HPDE6-E6E7 (cell line): ENCODE measurements around the gene LRRC8E.
"Not testable (repeated sequence)": the region's sequence is repeated elsewhere in the genome, so short reads cannot be mapped to it uniquely, and the experiment has no call there.

Experiments used
- DNase-seq: peaks from one replicate; pipeline ENCODE4 v3.0.0; 2011; ENCODE audit warnings: missing footprints; ENCODE audit errors: extremely low spot score

The LRRC8E gene

GRCh38 chr19:7908742-7909461, 20.6 kb downstream of the LRRC8E start:
- no peak for DNase-seq

- no peak for DNase-seq
These were observed 21.3 kb downstream of the LRRC8E start for GRCh38 chr19:7909471-7910067.

GRCh38 chr19:7910321-7911161, 22.2 kb downstream of the LRRC8E start:
- no peak for DNase-seq

DNA sequence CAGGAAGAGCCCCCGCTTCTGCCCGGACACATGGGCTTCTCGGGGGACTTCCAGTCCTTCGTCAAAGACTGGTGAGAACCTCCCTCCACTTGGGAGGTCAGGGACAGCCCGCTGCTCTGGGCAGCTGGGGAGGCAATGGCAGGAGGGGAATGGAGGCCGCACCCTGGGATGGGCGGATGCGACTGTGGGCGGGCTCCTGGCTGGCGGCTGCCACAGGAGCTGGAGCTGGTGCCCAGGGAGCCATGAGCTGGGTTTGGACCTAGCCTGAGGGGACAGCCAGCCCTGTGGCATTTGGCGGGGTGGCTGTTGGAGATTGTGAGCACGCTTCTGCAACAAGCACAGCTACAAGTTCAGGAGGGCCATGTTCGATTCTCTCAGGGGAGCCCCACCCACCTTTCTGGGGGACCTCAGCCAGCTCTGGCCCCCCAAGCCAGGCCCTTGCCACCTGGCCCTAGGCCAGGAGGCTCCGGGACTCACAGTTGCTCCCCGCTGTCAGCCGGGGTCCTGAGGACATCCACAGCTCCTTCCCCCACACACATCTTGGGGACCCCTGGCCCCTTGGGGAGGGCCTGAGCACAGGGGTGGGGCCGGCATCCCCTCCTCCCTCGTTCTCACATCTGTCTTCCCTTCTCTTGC, 23.3 kb downstream of the LRRC8E start:
- no peak for DNase-seq

DNA sequence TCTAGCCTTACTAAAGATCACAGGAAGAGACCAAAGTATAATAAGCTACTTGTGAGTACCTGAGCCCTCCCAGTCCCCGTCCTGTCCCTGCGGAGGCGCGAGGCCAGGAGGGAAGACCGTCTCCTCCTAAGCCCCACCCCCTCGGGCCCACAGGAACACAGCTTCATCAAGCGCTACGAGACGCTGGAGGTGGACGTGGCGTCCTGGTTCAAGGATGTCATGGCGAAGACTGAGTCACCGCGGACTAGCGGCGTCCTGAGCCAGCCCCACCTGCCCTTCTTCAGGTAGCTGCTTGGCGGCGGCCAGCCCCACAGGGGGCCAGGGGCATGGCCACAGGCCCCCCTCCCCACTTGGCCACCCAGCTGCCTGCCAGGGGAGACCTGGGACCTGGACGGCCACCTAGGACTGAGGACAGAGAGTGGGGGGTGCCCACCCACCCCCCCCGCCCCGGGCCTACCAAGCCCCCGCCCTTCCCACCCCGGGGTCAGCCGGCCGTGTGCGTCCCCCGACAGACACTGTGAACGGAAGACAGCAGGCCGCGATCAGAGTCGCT, 23.9 kb downstream of the LRRC8E start:
- no peak for DNase-seq

DNA sequence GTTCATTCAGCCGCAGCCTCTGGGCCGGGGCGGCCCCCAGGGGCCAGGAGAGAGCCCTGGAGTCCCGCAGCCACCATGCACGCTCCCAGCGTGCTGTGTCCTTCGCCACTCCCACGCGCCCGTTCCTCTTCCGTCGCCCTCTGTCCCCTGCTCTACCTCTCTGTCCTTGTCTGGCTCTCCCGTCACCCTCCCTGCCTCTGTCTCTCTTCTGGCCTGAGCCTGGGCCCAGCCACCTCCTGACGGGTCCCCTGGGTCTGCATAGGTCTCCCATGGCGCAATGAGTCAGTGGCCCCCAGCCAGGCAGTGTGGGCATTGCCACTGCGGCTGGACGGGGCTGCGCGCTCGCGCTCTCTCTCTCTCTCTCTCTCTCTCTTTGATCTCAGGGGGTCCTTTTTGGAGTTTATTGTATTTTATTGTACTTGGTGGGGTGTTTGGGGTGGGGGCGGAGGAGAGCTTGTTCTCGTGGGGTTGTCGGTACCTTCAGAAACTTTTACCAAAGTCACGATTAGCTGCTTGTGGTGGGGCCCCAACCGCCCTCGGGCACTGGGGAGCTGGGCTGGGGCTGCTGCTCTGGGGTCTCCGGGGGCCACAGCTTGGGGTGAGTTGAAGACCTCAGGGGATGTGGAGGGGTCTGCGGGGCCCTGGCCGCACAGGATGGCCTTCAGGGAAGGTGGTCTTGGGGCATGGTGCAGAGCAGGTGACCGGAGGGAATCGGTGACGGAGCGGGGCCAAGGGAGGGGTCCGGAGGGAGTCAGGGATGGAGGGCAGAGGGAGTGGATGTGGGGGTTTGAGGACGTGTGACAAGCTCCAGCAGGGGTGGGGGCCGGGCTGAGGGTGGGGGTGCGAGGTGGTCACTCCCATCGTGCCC, 24.6 kb downstream of the LRRC8E start:
- DNase-seq: no peak

- no peak for DNase-seq
These were observed 25.3 kb downstream of the LRRC8E start for GRCh38 chr19:7913652-7914051.

DNA sequence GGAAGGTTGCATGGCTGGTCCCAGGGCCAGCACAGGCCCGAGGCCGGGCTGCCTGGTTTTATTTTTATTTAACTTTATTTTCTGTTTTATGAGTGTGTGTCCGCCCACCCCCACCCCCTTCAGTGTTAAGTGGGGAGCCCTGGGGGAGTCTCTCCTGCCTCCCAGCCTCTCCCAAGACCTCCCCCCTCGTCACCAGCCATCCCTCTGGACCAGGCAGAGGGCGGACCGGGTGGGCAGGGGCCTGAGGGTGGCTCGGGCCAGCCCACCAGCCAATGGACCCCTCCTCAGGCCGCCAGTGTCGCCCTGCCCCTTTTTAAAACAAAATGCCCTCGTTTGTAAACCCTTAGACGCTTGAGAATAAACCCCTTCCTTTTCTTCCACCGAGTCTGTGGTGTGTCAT, 25.8 kb downstream of the LRRC8E start:
- DNase-seq: no peak

DNA sequence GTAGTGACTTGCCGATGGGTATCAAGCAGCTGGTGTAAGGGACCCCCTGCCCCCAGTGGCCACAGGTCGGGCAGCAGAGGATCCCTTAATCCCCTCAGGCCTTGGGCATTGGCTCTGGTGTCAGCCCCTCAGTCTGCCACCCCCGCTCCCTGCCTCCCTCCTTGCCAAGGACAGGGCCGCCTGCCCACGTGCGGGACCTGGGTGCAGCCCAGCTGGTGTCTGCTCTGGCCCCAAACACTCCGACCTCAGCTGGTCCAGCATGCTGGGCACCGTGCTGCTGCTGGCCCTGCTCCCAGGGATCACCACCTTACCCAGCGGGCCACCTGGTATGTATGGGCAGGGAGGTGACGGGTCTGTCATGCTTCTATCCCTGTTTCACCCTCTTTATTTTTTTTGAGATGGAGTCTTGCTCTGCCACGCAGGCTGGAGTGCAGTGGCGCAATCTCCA, 26.3 kb downstream of the LRRC8E start, which contains the start of gene TGFBR3L:
Gene TGFBR3L, plus strand, starts transcription at position 233 of the 448 bp plus-strand sequence.
- no peak for DNase-seq

- DNase-seq: no peak
These were observed 27.2 kb downstream of the LRRC8E start for GRCh38 chr19:7915250-7916102.

DNA sequence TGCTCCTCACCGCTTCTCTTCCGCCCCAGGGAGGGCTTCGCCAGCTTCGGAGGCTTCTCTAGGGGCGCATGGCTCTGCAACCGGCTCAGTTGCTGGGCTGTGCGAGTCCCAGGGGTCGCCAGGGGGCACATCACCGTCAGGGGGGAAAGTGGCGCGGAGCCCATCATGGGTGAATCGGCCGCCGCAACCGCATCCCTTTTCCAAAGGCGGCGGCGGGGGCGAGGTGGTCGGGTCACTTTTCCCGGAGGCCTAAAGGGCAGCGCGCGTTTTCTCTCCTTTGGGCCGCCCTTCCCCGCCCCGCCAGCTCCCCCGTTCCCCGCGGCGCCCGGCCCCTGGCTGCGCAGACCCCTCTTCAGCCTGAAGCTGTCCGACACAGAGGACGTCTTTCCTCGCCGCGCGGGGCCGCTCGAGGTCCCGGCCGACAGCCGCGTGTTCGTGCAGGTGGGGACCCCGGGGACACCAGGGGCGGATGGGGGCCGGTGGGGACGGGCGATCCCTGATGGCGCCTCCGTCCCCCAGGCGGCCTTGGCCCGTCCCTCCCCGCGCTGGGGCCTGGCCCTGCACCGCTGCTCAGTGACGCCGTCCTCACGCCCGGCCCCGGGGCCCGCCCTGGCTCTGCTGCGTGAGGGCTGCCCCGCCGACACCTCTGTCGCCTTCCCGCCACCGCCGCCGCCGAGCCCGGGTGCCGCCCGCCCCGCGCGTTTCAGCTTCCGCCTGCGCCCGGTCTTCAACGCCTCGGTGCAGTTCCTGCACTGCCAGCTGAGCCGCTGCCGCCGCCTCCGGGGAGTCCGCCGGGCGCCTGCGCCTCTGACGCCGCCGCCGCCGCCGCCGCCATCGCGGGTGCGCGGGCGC, 28.0 kb downstream of the LRRC8E start:
- no peak for DNase-seq

GRCh38 chr19:7916955-7917266, 28.6 kb downstream of the LRRC8E start:
- no peak for DNase-seq

- DNase-seq: no peak
These were observed 29.2 kb downstream of the LRRC8E start for GRCh38 chr19:7917267-7918061.

- DNase-seq: not testable (repeated sequence)
These were observed 29.8 kb downstream of the LRRC8E start for GRCh38 chr19:7918062-7918614.

GRCh38 chr19:7918615-7919421, 30.5 kb downstream of the LRRC8E start:
- DNase-seq: no peak

DNA sequence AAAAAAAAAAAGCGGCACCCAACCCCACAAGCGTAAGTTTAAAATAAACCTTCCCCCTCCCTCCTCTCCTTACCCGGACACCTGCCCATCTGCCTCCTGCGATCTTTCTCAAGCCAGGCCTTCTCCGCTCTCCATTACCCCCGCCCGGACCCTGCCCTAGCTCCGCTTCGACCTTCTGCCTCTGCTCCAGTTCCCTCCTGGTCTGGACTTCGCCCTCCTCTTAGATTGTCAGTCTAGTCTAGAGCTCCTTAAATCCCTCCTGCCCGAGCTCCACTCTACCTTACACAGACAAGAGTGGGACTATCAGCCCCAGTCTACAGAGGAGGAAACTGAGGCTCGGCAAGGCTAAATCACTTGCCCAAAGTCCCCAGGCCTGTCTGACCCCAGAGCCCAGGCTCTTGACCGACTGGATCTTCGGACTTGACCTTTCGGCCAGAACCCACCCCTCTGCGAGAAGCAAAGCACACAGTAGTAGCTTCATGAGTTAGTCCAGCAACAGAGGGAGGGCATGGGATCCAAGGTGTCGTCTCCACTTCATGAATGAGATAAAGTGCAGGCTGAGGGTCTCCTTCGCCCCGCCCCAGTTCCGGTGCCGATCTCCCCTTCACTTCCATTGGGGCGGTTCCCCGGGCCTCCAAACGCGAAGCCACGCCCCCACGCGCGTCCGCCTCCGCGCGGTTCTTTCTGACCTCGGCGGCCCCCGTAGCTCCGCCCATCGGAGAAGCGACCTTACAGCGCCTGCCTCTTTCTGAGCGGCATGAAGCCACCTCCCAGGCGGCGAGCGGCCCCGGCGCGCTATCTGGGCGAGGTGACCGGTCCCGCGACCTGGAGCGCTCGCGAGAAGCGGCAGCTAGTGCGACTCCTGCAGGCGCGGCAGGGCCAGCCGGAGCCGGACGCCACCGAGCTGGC, 31.6 kb downstream of the LRRC8E start, which contains the start of gene SNAPC2:
Gene SNAPC2, plus strand, starts transcription at position 729 of the 909 bp plus-strand sequence. Its CDS starts 29 bp downstream, at position 758.
- DNase-seq: peak; percentile 82
